H54 (cell line): ENCODE data around the gene CLIP2.
"Not testable (repeated sequence)": the region's sequence is repeated elsewhere in the genome, so short reads cannot be mapped to it uniquely, and the experiment has no call there.

ENCODE experiments used
- DNase-seq: peaks from one replicate; pipeline ENCODE4 v3.0.0; 2011; ENCODE audit warnings: low spot score, mixed read lengths; ENCODE audit not compliant: insufficient read length
- FAIRE-seq: peaks from 3 replicates; lab custom pipeline; 2011; peaks lifted over from hg19 to GRCh38; lab: Jason Lieb, UNC
- POLR2A ChIP-seq: IDR thresholded peaks from 2 replicates; pipeline ENCODE4 v1.6.1; 2011; ENCODE audit warnings: low read depth, mild to moderate bottlenecking, low read length

CLIP2 gene

GRCh38 chr7:74318043-74318442, 28.8 kb downstream of the CLIP2 start:
- no peak for TF ChIP-seq POLR2A
- DNase-seq: no peak
- FAIRE-seq: no peak

GRCh38 chr7:74320645-74321221, 31.5 kb downstream of the CLIP2 start:
- no peak for TF ChIP-seq POLR2A
- no peak for FAIRE-seq
- no peak for DNase-seq

- FAIRE-seq, DNase-seq: not testable (repeated sequence)
Observed at GRCh38 chr7:74322892-74323291, 33.7 kb downstream of the CLIP2 start.

- no peak for TF ChIP-seq POLR2A
- DNase-seq: no peak
- no peak for FAIRE-seq
Observed at GRCh38 chr7:74324531-74325209, 35.5 kb downstream of the CLIP2 start.

GRCh38 chr7:74325210-74325565, 36.0 kb downstream of the CLIP2 start:
- DNase-seq: no peak
- FAIRE-seq: no peak
- no peak for TF ChIP-seq POLR2A

GRCh38 chr7:74329225-74329624, 40.0 kb downstream of the CLIP2 start:
- no peak for FAIRE-seq
- no peak for TF ChIP-seq POLR2A
- no peak for DNase-seq

DNA sequence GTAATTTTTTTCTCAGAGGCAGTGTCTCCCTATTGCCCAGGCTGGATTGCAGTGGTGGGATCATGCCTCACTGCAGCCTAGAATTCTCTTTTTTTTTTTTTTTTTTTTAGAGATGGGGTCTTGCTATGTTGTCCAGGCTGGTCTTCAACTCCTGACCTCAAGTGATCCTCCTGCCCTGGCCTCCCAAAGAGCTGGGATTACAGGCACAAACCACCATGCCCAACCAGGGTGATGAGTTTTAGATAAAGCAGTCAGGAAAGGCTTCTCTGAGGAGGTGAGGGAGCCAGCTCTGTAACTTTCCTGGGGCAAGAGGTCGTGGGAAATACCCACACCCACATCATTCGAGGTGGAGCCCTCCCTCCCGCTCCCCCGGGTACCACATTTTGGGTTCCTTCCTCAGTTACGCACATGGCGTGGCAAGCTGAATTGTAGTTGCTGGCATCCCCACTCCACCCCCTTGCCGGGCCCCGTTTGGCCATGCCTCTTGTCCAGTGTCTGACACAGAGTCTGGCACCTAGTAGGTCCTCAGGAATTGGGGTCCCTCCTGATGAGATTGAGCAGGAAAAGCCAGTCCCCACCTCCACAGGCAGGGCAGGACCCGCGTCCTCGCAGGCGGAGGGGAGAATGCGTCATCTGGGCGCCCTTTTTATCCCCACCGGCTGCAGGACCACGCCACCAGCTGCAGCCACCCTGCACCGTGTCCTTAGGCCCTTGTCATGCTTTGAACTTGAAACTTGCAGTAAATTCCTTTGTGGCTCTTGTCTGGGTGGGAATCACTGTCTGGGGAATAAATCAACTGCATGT, 43.4 kb downstream of the CLIP2 start:
- no peak for DNase-seq
- TF ChIP-seq POLR2A: no peak
- FAIRE-seq: no peak

DNA sequence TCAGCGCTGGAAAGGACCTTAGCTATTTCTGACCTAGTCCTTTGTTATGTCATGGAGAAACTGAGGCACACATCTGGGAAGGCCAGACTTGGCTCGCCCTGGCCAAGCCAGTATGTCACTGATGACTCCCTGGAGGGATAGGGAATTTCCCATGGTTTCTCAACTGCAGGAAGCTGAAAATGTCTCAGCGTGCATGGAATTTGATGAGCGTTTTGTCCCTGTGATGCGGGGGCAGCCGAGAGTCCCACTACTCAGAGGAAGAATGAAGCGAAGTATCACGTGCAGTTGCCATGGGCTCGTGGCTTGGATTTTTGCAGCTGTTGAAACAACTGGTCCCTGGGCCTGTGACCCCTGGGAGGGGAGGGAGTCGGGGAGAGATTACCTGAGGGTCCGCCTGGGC, 44.8 kb downstream of the CLIP2 start:
- TF ChIP-seq POLR2A: no peak
- no peak for DNase-seq
- FAIRE-seq: no peak

- DNase-seq (no peak), FAIRE-seq (no peak)
- no peak for TF ChIP-seq POLR2A
Observed at GRCh38 chr7:74337926-74338325, 48.7 kb downstream of the CLIP2 start.

DNA sequence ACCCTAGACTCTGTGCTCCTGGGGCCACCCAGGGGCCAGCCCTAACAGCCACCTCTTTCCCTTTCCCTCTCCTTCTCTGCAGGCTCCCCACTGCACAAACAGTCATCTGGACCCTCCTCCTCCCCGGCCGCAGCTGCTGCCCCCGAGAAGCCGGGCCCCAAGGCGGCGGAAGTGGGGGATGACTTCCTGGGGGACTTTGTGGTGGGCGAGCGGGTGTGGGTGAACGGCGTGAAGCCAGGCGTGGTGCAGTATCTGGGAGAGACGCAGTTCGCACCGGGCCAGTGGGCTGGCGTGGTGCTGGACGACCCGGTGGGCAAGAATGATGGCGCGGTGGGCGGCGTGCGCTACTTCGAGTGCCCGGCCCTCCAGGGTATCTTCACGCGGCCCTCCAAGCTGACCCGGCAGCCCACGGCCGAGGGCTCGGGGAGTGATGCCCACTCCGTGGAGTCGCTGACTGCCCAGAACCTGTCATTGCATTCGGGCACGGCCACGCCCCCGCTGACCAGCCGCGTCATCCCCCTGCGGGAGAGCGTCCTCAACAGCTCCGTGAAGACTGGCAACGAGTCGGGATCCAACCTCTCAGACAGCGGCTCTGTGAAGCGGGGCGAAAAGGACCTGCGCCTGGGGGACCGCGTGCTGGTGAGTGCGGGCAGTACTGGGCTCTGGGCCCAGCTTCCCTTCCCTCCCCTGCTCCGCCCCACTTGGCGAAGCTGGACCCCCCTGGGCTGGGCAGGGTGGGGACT, 49.3 kb downstream of the CLIP2 start:
- no peak for DNase-seq
- no peak for TF ChIP-seq POLR2A
- no peak for FAIRE-seq

GRCh38 chr7:74339648-74340047, 50.4 kb downstream of the CLIP2 start:
- DNase-seq, FAIRE-seq: not testable (repeated sequence)

DNA sequence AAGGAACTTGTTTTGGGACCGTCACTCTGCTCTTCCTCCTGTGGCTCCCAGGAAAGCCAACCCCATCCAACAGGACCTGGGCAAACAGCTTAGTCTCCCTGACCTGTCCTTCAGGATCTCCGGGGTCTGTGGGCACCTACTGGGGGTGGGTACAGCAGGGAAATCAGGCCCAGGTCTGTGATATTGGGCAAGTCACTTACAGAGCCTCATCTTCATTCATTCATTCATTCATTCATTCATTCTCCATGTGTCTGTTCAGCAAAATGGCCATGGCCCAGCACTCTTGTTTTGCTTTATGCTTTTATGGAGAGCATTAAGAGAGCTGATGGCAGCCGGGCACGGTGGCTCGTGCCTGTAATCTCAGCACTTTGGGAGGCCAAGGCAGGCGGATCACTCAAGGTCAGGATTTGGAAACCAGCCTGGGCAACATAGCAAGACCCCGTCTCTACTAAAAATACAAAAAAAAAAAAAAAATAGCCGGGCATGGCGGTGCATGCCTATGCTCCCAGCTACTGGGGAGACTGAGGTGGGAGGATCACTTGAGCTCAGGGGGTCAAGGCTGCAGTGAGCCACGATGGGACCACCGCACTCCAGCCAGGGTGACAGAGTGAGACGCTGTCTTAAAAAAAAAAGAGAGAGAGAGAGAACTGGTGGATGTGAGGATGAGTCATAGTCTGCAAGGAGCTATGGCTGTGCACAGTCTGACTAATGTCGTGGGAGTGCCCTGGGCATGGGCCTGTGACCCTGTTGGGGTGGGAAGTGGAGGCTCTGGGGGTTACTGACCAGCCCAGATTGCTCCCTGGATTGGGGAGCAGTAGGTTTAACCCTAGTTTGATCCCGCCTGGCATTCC, 54.3 kb downstream of the CLIP2 start:
- FAIRE-seq: no peak
- TF ChIP-seq POLR2A: no peak
- DNase-seq: peak; percentile 91

- no peak for TF ChIP-seq POLR2A
- no peak for DNase-seq
- no peak for FAIRE-seq
Observed at GRCh38 chr7:74344132-74344496, 54.9 kb downstream of the CLIP2 start.
